ENCODE measurements around the gene ZIC1. TPM values are rescaled to one million over a fixed set of nuclear protein-coding genes. Genes with fewer than 3 reads are reported as not detected.

Gene ZIC1
- total RNA-seq, 2 experiments from 2014 or later, result not detected

- no TSS peak for BruUV-seq (replicated peaks)
- no peaks in the 10 kb centered on the region for H3K9me2 ChIP-seq (ENCODE audit: insufficient read depth, low read length)
- intact Hi-C loops (cut with micrococcal nuclease; ENCODE audit: unreplicated experiment), result no loop called here
- CTCF ChIA-PET (ENCODE audit: unreplicated experiment), result no interaction called here
- no peaks in the 10 kb centered on the region for H3K36me3 ChIP-seq (ENCODE audit: insufficient read depth, low read length)
- no peaks in the 10 kb centered on the region for H3K4me1 ChIP-seq (ENCODE audit: insufficient read depth, low read length, poor library complexity, severe bottlenecking)
- H3K4me2 ChIP-seq (ENCODE audit: low read length), result no peak overlapping the region
- H3K9me3 ChIP-seq (ENCODE audit: low read length), result no peaks in the 10 kb centered on the region
- no peak overlapping the region for H3K4me3 ChIP-seq (ENCODE audit: low read depth, low read length, poor library complexity, severe bottlenecking)
- no peak for TF ChIP-seq CTCF (conservative IDR thresholded peaks at IDR 0.05; ENCODE audit: low read length)
- no peak for TF ChIP-seq EZH2phosphoT487 (IDR thresholded peaks at IDR 0.05; ENCODE audit: borderline replicate concordance, low read depth, low read length)
- no peak overlapping the region for H3K27ac ChIP-seq (ENCODE audit: low read depth, low read length, poor library complexity, severe bottlenecking)
- POLR2A ChIA-PET, result no interaction called here
- H3K79me2 ChIP-seq (ENCODE audit: insufficient read depth, low read depth, low read length), result no peaks in the 10 kb centered on the region
- DNase-seq (ENCODE audit: low spot score), result no peak
- no peaks in the 10 kb centered on the region for H4K20me1 ChIP-seq (ENCODE audit: insufficient read depth, low read length)
- H2AFZ ChIP-seq (ENCODE audit: low read length), result no peak overlapping the region
These were observed 9.1 kb upstream of the ZIC1 start for GRCh38 chr3:147400111-147400510.

- no peak overlapping the region for H3K27ac ChIP-seq (ENCODE audit: low read depth, low read length, poor library complexity, severe bottlenecking)
- ChIA-PET CTCF (ENCODE audit: unreplicated experiment) (no interaction called here), POLR2A (no interaction called here)
- TF ChIP-seq CTCF (conservative IDR thresholded peaks at IDR 0.05; ENCODE audit: low read length) (no peak), EZH2phosphoT487 (IDR thresholded peaks at IDR 0.05; ENCODE audit: borderline replicate concordance, low read depth, low read length) (no peak)
- DNase-seq (ENCODE audit: low spot score), result no peak
- no peaks in the 10 kb centered on the region for H4K20me1 ChIP-seq (ENCODE audit: insufficient read depth, low read length)
- H3K79me2 ChIP-seq (ENCODE audit: insufficient read depth, low read depth, low read length), result no peaks in the 10 kb centered on the region
- intact Hi-C loops (cut with micrococcal nuclease; ENCODE audit: unreplicated experiment), result no loop called here
- no peaks in the 10 kb centered on the region for H3K36me3 ChIP-seq (ENCODE audit: insufficient read depth, low read length)
- H3K9me3 ChIP-seq (ENCODE audit: low read length), result no peaks in the 10 kb centered on the region
- no peak overlapping the region for H3K4me3 ChIP-seq (ENCODE audit: low read depth, low read length, poor library complexity, severe bottlenecking)
- H3K9me2 ChIP-seq (ENCODE audit: insufficient read depth, low read length), result no peaks in the 10 kb centered on the region
- H3K4me1 ChIP-seq (ENCODE audit: insufficient read depth, low read length, poor library complexity, severe bottlenecking), result no peaks in the 10 kb centered on the region
- no TSS peak for BruUV-seq (replicated peaks)
- H2AFZ ChIP-seq (ENCODE audit: low read length), result no peak overlapping the region
- H3K4me2 ChIP-seq (ENCODE audit: low read length), result no peak overlapping the region
These were observed 8.2 kb upstream of the ZIC1 start for GRCh38 chr3:147400999-147401398.

GRCh38 chr3:147401421-147401820, 7.7 kb upstream of the ZIC1 start:
- Histone ChIP-seq H3K9me3 (ENCODE audit: low read length) (no peaks in the 10 kb centered on the region), H3K9me2 (ENCODE audit: insufficient read depth, low read length) (no peaks in the 10 kb centered on the region), H3K4me2 (ENCODE audit: low read length) (no peak overlapping the region), H3K27ac (ENCODE audit: low read depth, low read length, poor library complexity, severe bottlenecking) (no peak overlapping the region), H3K4me1 (ENCODE audit: insufficient read depth, low read length, poor library complexity, severe bottlenecking) (no peaks in the 10 kb centered on the region), H2AFZ (ENCODE audit: low read length) (no peak overlapping the region), H3K79me2 (ENCODE audit: insufficient read depth, low read depth, low read length) (no peaks in the 10 kb centered on the region), H4K20me1 (ENCODE audit: insufficient read depth, low read length) (no peaks in the 10 kb centered on the region), H3K36me3 (ENCODE audit: insufficient read depth, low read length) (no peaks in the 10 kb centered on the region), H3K4me3 (ENCODE audit: low read depth, low read length, poor library complexity, severe bottlenecking) (no peak overlapping the region)
- ChIA-PET POLR2A (no interaction called here), CTCF (ENCODE audit: unreplicated experiment) (no interaction called here)
- BruUV-seq (replicated peaks), result no TSS peak
- TF ChIP-seq CTCF (conservative IDR thresholded peaks at IDR 0.05; ENCODE audit: low read length) (no peak), EZH2phosphoT487 (IDR thresholded peaks at IDR 0.05; ENCODE audit: borderline replicate concordance, low read depth, low read length) (no peak)
- DNase-seq (ENCODE audit: low spot score), result no peak
- intact Hi-C loops (cut with micrococcal nuclease; ENCODE audit: unreplicated experiment), result no loop called here
